MM.1S (cell line): ENCODE results near the gene ANXA4.

Experiments used
- CTCF ChIP-seq: fragments of 300-600 bp; sonication (generic); IDR thresholded peaks from 2 replicates; pipeline ENCODE4 v1.5.1; 2016; ENCODE audit warnings: antibody characterized with exemption, low read length, mixed read lengths
- EZH2 ChIP-seq: fragments of 300-600 bp; sonication (generic); optimal IDR thresholded peaks from 2 replicates; pipeline ENCODE3; 2017; ENCODE audit warnings: low read depth, mild to moderate bottlenecking, antibody characterized with exemption, low read length, mixed read lengths
- EZH2phosphoT487 ChIP-seq: fragments of 300-600 bp; sonication (generic); IDR thresholded peaks from 2 replicates; pipeline ENCODE4 v1.6.1; 2018; ENCODE audit warnings: antibody characterized with exemption, low read length

GRCh38 chr2:69817729-69818501 lies 76.0 kb downstream of the ANXA4 start:
- TF ChIP-seq CTCF (no peak), EZH2 (no peak), EZH2phosphoT487 (no peak)
